ENCODE results near the gene CPNE8.

The CPNE8 gene

DNA sequence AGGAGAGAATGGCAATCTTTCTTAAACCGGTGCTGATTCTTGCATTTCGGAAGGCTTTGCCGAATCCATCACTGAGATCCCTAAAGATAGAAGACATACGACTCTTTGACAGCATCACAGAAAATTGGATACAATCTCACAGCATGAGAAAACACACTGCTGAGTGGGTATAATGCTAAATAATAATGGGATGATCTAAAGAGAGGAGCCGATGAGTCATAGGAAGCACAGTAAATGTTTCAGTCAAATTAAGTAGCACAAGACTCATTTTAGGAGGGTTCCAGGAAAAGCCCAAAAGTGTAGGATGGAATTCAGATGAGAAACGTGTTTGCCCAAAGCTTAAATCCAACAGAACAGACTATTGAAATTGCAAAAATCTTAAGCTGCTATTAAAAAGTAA, 81.7 kb downstream of the CPNE8 start:
- Histone ChIP-seq H3K4me1 (ENCODE audit: control insufficient read depth, insufficient read depth, low read length) (no peaks in the 10 kb centered on the region), H3K4me3 (ENCODE audit: low read depth, low read length) (no peak overlapping the region), H3K27me3 (ENCODE audit: control insufficient read depth, insufficient read depth, low read length) (no peaks in the 10 kb centered on the region), H3K36me3 (ENCODE audit: control insufficient read depth, insufficient read depth, low read length) (no peaks in the 10 kb centered on the region), H3K9me3 (ENCODE audit: control insufficient read depth, insufficient read depth, low read depth, low read length) (no peaks in the 10 kb centered on the region), H3K27ac (ENCODE audit: low read depth, low read length) (no peak overlapping the region), H3K9ac (ENCODE audit: low read length) (no peak overlapping the region)

DNA sequence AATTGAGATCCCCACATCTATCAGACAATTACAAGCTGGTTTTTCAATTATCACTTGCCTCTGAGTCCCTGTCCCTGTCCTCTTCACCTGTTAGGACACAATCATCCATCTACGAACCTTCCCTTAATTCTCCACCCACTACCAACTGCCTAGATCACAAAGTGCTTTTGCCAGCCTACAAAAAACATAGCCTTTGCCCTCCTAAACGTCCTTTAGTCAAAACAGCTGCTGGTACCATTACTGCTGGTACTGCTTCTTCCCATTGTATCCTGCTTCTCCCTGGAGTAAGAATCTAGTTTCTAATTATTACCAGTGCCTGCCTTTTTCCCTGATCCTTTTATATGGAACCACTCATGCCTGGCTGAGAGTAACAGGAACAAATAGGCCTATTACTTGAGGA, 82.1 kb downstream of the CPNE8 start:
- Histone ChIP-seq H3K9me3 (ENCODE audit: control insufficient read depth, insufficient read depth, low read depth, low read length) (no peaks in the 10 kb centered on the region), H3K27me3 (ENCODE audit: control insufficient read depth, insufficient read depth, low read length) (no peaks in the 10 kb centered on the region), H3K9ac (ENCODE audit: low read length) (no peak overlapping the region), H3K27ac (ENCODE audit: low read depth, low read length) (no peak overlapping the region), H3K4me1 (ENCODE audit: control insufficient read depth, insufficient read depth, low read length) (no peaks in the 10 kb centered on the region), H3K4me3 (ENCODE audit: low read depth, low read length) (no peak overlapping the region), H3K36me3 (ENCODE audit: control insufficient read depth, insufficient read depth, low read length) (no peaks in the 10 kb centered on the region)

DNA sequence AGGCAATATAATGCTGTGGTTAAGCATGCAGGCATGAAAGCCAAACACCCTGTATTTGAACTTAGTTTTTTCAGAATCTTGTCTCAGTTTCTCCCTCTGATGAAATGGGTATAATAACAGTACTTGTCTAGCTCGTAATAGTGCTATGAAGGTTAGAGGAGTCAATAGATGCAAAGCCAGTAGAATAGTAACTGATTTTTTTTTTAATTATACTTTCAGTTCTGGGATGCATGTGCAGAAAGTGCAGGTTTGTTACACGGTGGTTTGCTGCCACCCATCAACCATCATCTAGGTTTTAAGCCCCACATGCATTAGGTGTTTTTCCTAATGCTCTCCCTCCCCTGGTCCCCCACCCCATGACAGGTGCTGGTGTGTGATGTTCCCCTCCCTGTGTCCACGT, 87.4 kb downstream of the CPNE8 start:
- no peaks in the 10 kb centered on the region for H3K27me3 ChIP-seq (ENCODE audit: control insufficient read depth, insufficient read depth, low read length)
- no peak overlapping the region for H3K9ac ChIP-seq (ENCODE audit: low read length)
- no peaks in the 10 kb centered on the region for H3K4me1 ChIP-seq (ENCODE audit: control insufficient read depth, insufficient read depth, low read length)
- H3K27ac ChIP-seq (ENCODE audit: low read depth, low read length) = no peak overlapping the region
- H3K4me3 ChIP-seq (ENCODE audit: low read depth, low read length) = no peak overlapping the region
- H3K36me3 ChIP-seq (ENCODE audit: control insufficient read depth, insufficient read depth, low read length) = no peaks in the 10 kb centered on the region
- H3K9me3 ChIP-seq (ENCODE audit: control insufficient read depth, insufficient read depth, low read depth, low read length) = no peaks in the 10 kb centered on the region

DNA sequence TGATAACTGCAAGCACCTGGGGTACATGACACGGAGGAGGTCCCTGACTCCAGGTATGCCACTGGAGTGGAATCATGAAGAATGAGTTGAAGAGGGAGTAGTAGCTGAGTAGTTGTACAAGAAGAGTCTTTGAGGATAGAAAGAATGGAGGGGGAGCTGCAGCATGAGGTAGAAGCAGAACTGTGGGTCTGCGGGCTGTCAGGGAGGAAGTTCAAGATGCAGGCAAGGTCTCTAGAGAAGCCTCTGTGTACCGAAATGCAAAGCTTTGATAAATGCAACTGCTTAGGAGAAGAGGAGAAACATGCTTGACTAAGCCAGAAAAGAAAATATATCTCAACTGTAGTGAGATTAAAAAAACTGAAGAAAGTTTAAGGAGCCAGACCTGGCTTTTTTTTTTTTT, 91.5 kb downstream of the CPNE8 start:
- H3K9ac ChIP-seq (ENCODE audit: low read length) = no peak overlapping the region
- H3K4me3 ChIP-seq (ENCODE audit: low read depth, low read length) = no peak overlapping the region
- H3K27me3 ChIP-seq (ENCODE audit: control insufficient read depth, insufficient read depth, low read length) = no peaks in the 10 kb centered on the region
- no peak overlapping the region for H3K27ac ChIP-seq (ENCODE audit: low read depth, low read length)
- H3K4me1 ChIP-seq (ENCODE audit: control insufficient read depth, insufficient read depth, low read length) = no peaks in the 10 kb centered on the region
- H3K9me3 ChIP-seq (ENCODE audit: control insufficient read depth, insufficient read depth, low read depth, low read length) = no peaks in the 10 kb centered on the region
- H3K36me3 ChIP-seq (ENCODE audit: control insufficient read depth, insufficient read depth, low read length) = no peaks in the 10 kb centered on the region

DNA sequence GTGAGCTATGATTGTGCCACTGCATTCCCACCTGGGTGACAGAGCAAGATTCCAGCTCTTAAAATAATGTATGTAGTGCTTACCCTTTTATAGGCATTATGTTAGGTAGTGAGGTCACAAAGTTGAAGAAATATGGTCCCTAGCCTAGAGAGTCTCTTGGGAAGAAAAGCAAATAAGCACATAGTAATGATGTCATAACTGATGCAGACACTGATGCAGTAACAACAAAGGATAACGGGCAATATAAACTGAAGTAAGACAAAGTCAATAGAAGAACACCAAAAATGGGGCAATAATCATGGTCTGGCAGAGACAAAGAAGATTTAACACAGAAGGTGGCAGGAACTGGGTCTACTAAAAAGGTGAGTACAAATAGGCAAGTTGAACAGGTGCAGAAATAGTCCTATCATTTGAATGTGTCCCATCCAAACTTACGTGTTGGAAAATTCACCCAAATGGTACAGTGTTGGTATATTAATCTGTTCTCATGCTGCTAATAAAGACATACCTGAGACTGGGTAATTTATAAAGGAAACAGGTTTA, 93.5 kb downstream of the CPNE8 start:
- Histone ChIP-seq H3K4me3 (ENCODE audit: low read depth, low read length) (no peak overlapping the region), H3K4me1 (ENCODE audit: control insufficient read depth, insufficient read depth, low read length) (no peaks in the 10 kb centered on the region), H3K9me3 (ENCODE audit: control insufficient read depth, insufficient read depth, low read depth, low read length) (no peaks in the 10 kb centered on the region), H3K36me3 (ENCODE audit: control insufficient read depth, insufficient read depth, low read length) (no peaks in the 10 kb centered on the region), H3K27me3 (ENCODE audit: control insufficient read depth, insufficient read depth, low read length) (no peaks in the 10 kb centered on the region), H3K9ac (ENCODE audit: low read length) (no peak overlapping the region), H3K27ac (ENCODE audit: low read depth, low read length) (no peak overlapping the region)

DNA sequence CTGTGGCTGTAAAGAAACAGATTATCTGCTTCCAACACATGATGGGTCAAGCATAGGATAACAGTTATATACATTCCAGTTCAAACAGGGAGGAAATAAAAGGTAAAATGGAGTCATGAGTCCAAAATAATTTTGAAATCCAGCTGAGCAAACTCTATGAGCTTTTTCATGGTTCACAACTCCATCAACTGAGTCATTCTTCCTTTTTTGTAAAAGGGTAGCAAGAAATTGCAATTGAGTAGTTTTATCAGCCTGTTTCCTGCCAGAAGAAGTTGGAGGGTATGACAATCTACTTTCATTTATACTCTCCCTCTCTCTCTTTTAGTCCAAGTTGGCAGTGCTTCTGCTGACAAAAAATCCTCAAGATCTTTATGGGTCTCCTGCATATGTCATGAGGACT, 95.6 kb downstream of the CPNE8 start:
- Histone ChIP-seq H3K36me3 (ENCODE audit: control insufficient read depth, insufficient read depth, low read length) (no peaks in the 10 kb centered on the region), H3K4me3 (ENCODE audit: low read depth, low read length) (no peak overlapping the region), H3K9ac (ENCODE audit: low read length) (no peak overlapping the region), H3K27ac (ENCODE audit: low read depth, low read length) (no peak overlapping the region), H3K4me1 (ENCODE audit: control insufficient read depth, insufficient read depth, low read length) (no peaks in the 10 kb centered on the region), H3K9me3 (ENCODE audit: control insufficient read depth, insufficient read depth, low read depth, low read length) (no peaks in the 10 kb centered on the region), H3K27me3 (ENCODE audit: control insufficient read depth, insufficient read depth, low read length) (no peaks in the 10 kb centered on the region)

- no peak overlapping the region for H3K9ac ChIP-seq (ENCODE audit: low read length)
- H3K9me3 ChIP-seq (ENCODE audit: control insufficient read depth, insufficient read depth, low read depth, low read length) = peaks cover 6% of the 10 kb centered on the region
- no peaks in the 10 kb centered on the region for H3K36me3 ChIP-seq (ENCODE audit: control insufficient read depth, insufficient read depth, low read length)
- no peaks in the 10 kb centered on the region for H3K4me1 ChIP-seq (ENCODE audit: control insufficient read depth, insufficient read depth, low read length)
- H3K27ac ChIP-seq (ENCODE audit: low read depth, low read length) = no peak overlapping the region
- H3K27me3 ChIP-seq (ENCODE audit: control insufficient read depth, insufficient read depth, low read length) = no peaks in the 10 kb centered on the region
- H3K4me3 ChIP-seq (ENCODE audit: low read depth, low read length) = no peak overlapping the region
Measured at GRCh38 chr12:38788106-38788505, 117.3 kb downstream of the CPNE8 start.

DNA sequence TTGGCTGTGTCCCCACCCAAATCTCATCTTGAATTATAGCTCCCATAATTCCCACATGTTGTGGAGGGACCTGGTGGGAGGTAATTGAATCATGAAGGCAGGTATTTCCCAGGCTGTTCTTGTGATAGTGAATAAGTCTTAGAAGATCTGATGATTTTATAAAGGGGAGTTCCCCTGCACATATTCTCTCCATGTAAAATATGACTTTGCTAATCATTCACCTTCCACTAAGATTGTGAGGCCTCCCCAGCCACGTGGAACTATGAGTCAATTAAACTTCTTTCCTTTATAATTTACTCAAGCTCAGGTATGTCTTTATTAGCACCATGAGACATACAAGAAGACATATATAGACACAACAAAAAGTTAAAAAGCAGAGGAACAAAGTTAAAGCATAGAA, 120.0 kb downstream of the CPNE8 start:
- Histone ChIP-seq H3K4me3 (ENCODE audit: low read depth, low read length) (no peak overlapping the region), H3K27ac (ENCODE audit: low read depth, low read length) (no peak overlapping the region)

GRCh38 chr12:38783304-38783703, 122.1 kb downstream of the CPNE8 start:
- no peak overlapping the region for H3K27ac ChIP-seq (ENCODE audit: low read depth, low read length)
- peaks cover 4% of the 10 kb centered on the region for H3K9me3 ChIP-seq (ENCODE audit: control insufficient read depth, insufficient read depth, low read depth, low read length)
- no peaks in the 10 kb centered on the region for H3K4me1 ChIP-seq (ENCODE audit: control insufficient read depth, insufficient read depth, low read length)
- H3K4me3 ChIP-seq (ENCODE audit: low read depth, low read length) = no peak overlapping the region
- no peaks in the 10 kb centered on the region for H3K27me3 ChIP-seq (ENCODE audit: control insufficient read depth, insufficient read depth, low read length)
- H3K9ac ChIP-seq (ENCODE audit: low read length) = no peak overlapping the region
- H3K36me3 ChIP-seq (ENCODE audit: control insufficient read depth, insufficient read depth, low read length) = no peaks in the 10 kb centered on the region

More for the DNA sequence above, 120.0 kb downstream of the CPNE8 start:
- H3K36me3 ChIP-seq (ENCODE audit: control insufficient read depth, insufficient read depth, low read length) = no peaks in the 10 kb centered on the region
- H3K27me3 ChIP-seq (ENCODE audit: control insufficient read depth, insufficient read depth, low read length) = no peaks in the 10 kb centered on the region
- H3K9me3 ChIP-seq (ENCODE audit: control insufficient read depth, insufficient read depth, low read depth, low read length) = peaks cover 6% of the 10 kb centered on the region
- H3K9ac ChIP-seq (ENCODE audit: low read length) = no peak overlapping the region
- H3K4me1 ChIP-seq (ENCODE audit: control insufficient read depth, insufficient read depth, low read length) = no peaks in the 10 kb centered on the region

GRCh38 chr12:38782359-38782758, 123.0 kb downstream of the CPNE8 start:
- Histone ChIP-seq H3K4me3 (ENCODE audit: low read depth, low read length) (no peak overlapping the region), H3K27ac (ENCODE audit: low read depth, low read length) (no peak overlapping the region), H3K9ac (ENCODE audit: low read length) (no peak overlapping the region), H3K4me1 (ENCODE audit: control insufficient read depth, insufficient read depth, low read length) (no peaks in the 10 kb centered on the region), H3K36me3 (ENCODE audit: control insufficient read depth, insufficient read depth, low read length) (no peaks in the 10 kb centered on the region), H3K9me3 (ENCODE audit: control insufficient read depth, insufficient read depth, low read depth, low read length) (no peaks in the 10 kb centered on the region), H3K27me3 (ENCODE audit: control insufficient read depth, insufficient read depth, low read length) (no peaks in the 10 kb centered on the region)

DNA sequence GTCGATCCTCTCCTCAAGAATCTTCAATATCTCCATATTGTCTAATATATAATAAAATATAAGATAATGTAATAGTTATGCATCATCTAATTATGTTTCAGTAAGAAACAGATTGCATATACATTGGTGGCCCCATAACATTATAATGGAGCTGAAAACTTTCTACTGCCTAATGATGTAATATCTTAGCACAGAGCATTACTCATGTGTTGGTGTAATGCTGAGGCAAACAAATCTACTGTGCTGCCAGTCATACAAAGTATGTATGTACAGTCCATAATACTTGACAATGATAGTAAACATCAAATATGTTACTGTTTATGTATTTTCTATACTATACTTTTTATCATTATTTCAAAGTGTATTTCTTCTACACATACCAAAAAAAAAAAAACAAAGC, 128.7 kb downstream of the CPNE8 start:
- Histone ChIP-seq H3K4me3 (ENCODE audit: low read depth, low read length) (no peak overlapping the region), H3K9me3 (ENCODE audit: control insufficient read depth, insufficient read depth, low read depth, low read length) (no peaks in the 10 kb centered on the region), H3K27ac (ENCODE audit: low read depth, low read length) (no peak overlapping the region), H3K4me1 (ENCODE audit: control insufficient read depth, insufficient read depth, low read length) (no peaks in the 10 kb centered on the region), H3K9ac (ENCODE audit: low read length) (no peak overlapping the region), H3K27me3 (ENCODE audit: control insufficient read depth, insufficient read depth, low read length) (no peaks in the 10 kb centered on the region), H3K36me3 (ENCODE audit: control insufficient read depth, insufficient read depth, low read length) (no peaks in the 10 kb centered on the region)

DNA sequence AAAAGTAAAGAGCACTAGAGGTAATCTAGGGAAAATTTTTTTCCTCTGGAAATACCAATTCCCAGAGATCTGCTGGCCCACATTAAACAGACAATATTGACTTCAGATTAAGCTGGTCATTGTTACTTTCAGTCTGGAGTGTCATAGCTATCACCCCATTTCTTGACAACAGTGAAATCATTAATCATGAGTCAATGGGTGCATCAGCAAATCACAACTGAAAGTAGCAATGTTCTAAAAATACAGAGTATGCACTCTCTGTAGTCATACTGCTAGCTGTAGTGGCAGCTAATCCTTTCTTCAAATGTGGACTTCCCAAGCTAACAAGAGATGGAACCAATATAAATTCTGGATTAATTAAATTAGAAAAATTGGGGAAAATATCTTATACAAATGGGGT, 129.9 kb downstream of the CPNE8 start:
- no peaks in the 10 kb centered on the region for H3K4me1 ChIP-seq (ENCODE audit: control insufficient read depth, insufficient read depth, low read length)

More for the DNA sequence above, 129.9 kb downstream of the CPNE8 start:
- Histone ChIP-seq H3K36me3 (ENCODE audit: control insufficient read depth, insufficient read depth, low read length) (no peaks in the 10 kb centered on the region), H3K27me3 (ENCODE audit: control insufficient read depth, insufficient read depth, low read length) (no peaks in the 10 kb centered on the region), H3K9me3 (ENCODE audit: control insufficient read depth, insufficient read depth, low read depth, low read length) (no peaks in the 10 kb centered on the region), H3K27ac (ENCODE audit: low read depth, low read length) (no peak overlapping the region), H3K9ac (ENCODE audit: low read length) (no peak overlapping the region), H3K4me3 (ENCODE audit: low read depth, low read length) (no peak overlapping the region)

Measured in HUES6 (cell line).